SK-N-SH (cell line): Measurements from ENCODE around the gene LRCH4. TPM values are rescaled to one million over a fixed set of nuclear protein-coding genes. Genes with fewer than 3 reads are reported as not detected.

Experiments
- CTCF ChIA-PET: fragments of 300-600, 350-600 bp; formaldehyde crosslinking; extraction: SDS; loops from one replicate; lab custom pipeline; 2021; lab: Yijun Ruan, JAX
- POLR2A ChIA-PET: fragments of 350-600 bp; sonication (Branson Sonifier 250); formaldehyde crosslinking; extraction: SDS; loops from one replicate; lab custom pipeline; 2020; ENCODE audit warnings: antibody characterized with exemption, inconsistent platforms; lab: Yijun Ruan, JAX
- DNase-seq: peaks from one replicate; pipeline ENCODE4 v3.0.0; 2012
- H2AFZ ChIP-seq: fragments of 200-600 bp; sonication (generic); 2 replicates; pipeline ENCODE4 v1.8.1; 2016; ENCODE audit warnings: antibody characterized with exemption, mild to moderate bottlenecking, low read depth
- H3F3A ChIP-seq: fragments of 200-600 bp; sonication (generic); replicated peaks from 2 replicates; pipeline ENCODE3; 2016; ENCODE audit warnings: antibody characterized with exemption, mild to moderate bottlenecking; ENCODE audit not compliant: insufficient read depth
- H3K27ac ChIP-seq, 2 experiments: fragments of 200-500 bp in 1 of 2; fragments of 200-600 bp in 1 of 2; sonication (Bioruptor generic) in 1 of 2; sonication (generic), shearing (Covaris generic) in 1 of 2; 2 replicates each; pipeline versions ENCODE4 v1.5.1 to v1.6.1; 2014 to 2016; ENCODE audit warnings: low read depth in 2 of 2, inconsistent platforms in 1 of 2, low read length in 1 of 2, mild to moderate bottlenecking in 1 of 2, mixed read lengths in 1 of 2
- H3K27me3 ChIP-seq: fragments of 200-600 bp; sonication (generic), shearing (Covaris generic); 2 replicates; pipeline ENCODE4 v1.6.1; 2016; ENCODE audit warnings: mixed run types; ENCODE audit not compliant: insufficient read depth
- H3K36me3 ChIP-seq, 2 experiments: fragments of 200-500 bp in 1 of 2; fragments of 200-600 bp in 1 of 2; sonication (Bioruptor generic) in 1 of 2; sonication (generic) in 1 of 2; replicated peaks in 1 of 2; 2 replicates each; pipeline versions ENCODE3 to v1.5.1; 2014 to 2016; ENCODE audit warnings: low read length in 1 of 2, mild to moderate bottlenecking in 1 of 2; ENCODE audit not compliant: insufficient read depth in 2 of 2, control insufficient read depth in 1 of 2
- H3K4me1 ChIP-seq, 2 experiments: fragments of 200-500 bp in 1 of 2; fragments of 200-600 bp in 1 of 2; sonication (Bioruptor generic) in 1 of 2; sonication (generic), shearing (Covaris generic) in 1 of 2; 2 replicates each; pipeline versions ENCODE4 v1.5.1 to v1.6.1; 2014 to 2016; ENCODE audit warnings: low read depth in 1 of 2, low read length in 1 of 2, mixed run types in 1 of 2; ENCODE audit not compliant: insufficient read depth in 2 of 2, control insufficient read depth in 1 of 2
- H3K4me2 ChIP-seq: fragments of 200-600 bp; sonication (generic), shearing (Covaris generic); 2 replicates; pipeline ENCODE4 v1.6.1; 2017; ENCODE audit warnings: mixed run types
- H3K4me3 ChIP-seq, 2 experiments: fragments of 200-500 bp in 1 of 2; fragments of 200-600 bp in 1 of 2; sonication (Bioruptor generic) in 1 of 2; sonication (generic), shearing (Covaris generic) in 1 of 2; 2 replicates each; pipeline versions ENCODE4 v1.5.1 to v1.8.1; 2014 to 2016; ENCODE audit warnings: low read depth in 2 of 2, inconsistent platforms in 1 of 2, low read length in 1 of 2, mild to moderate bottlenecking in 1 of 2, mixed read lengths in 1 of 2, moderate library complexity in 1 of 2
- H3K79me2 ChIP-seq: fragments of 200-600 bp; sonication (generic); 2 replicates; pipeline ENCODE4 v1.8.1; 2017; ENCODE audit warnings: mild to moderate bottlenecking; ENCODE audit not compliant: insufficient read depth
- H3K9ac ChIP-seq: fragments of 200-600 bp; sonication (generic); 2 replicates; pipeline ENCODE4 v1.6.1; 2017; ENCODE audit warnings: mixed run types
- H3K9me2 ChIP-seq: fragments of 200-600 bp; sonication (generic); 2 replicates; pipeline ENCODE4 v1.6.1; 2017; ENCODE audit warnings: mixed run types
- H3K9me3 ChIP-seq: fragments of 200-600 bp; sonication (generic); 2 replicates; pipeline ENCODE4 v1.6.1; 2017; ENCODE audit warnings: mixed run types, mild to moderate bottlenecking, moderate library complexity
- H4K20me1 ChIP-seq: fragments of 200-600 bp; sonication (generic); 2 replicates; pipeline ENCODE4 v1.6.1; 2017; ENCODE audit warnings: mild to moderate bottlenecking, mixed run types; ENCODE audit not compliant: insufficient read depth
- ELF1 ChIP-seq: IDR thresholded peaks from 2 replicates; pipeline ENCODE4 v1.4.0; 2012
- EP300 ChIP-seq, 2 experiments: IDR thresholded peaks; 2 replicates each; pipeline versions ENCODE4 v1.4.0 to v1.6.1; 2012; ENCODE audit warnings: borderline replicate concordance in 1 of 2, low read depth in 1 of 2, low read length in 1 of 2
- GABPA ChIP-seq: IDR thresholded peaks from 2 replicates; pipeline ENCODE4 v1.4.0; 2012; ENCODE audit warnings: low read depth, mild to moderate bottlenecking
- NFIC ChIP-seq: IDR thresholded peaks from 2 replicates; pipeline ENCODE4 v1.4.0; 2012; ENCODE audit warnings: borderline replicate concordance
- RAD21 ChIP-seq: IDR thresholded peaks from 2 replicates; pipeline ENCODE4 v1.6.1; 2012; ENCODE audit warnings: mild to moderate bottlenecking, low read length
- RFX5 ChIP-seq: IDR thresholded peaks from 2 replicates; pipeline ENCODE4 v1.6.1; 2012; ENCODE audit warnings: mild to moderate bottlenecking, improper control_type of control experiment, low read length
- SIN3A ChIP-seq: IDR thresholded peaks from 2 replicates; pipeline ENCODE4 v1.6.1; 2012; ENCODE audit warnings: low read depth, mild to moderate bottlenecking, low read length, moderate library complexity, borderline replicate concordance
- TAF1 ChIP-seq: IDR thresholded peaks from 2 replicates; pipeline ENCODE4 v1.6.1; 2012; ENCODE audit warnings: low read depth, mild to moderate bottlenecking, low read length, moderate library complexity, borderline replicate concordance
- TCF12 ChIP-seq: IDR thresholded peaks from 2 replicates; pipeline ENCODE4 v1.4.0; 2012
- YY1 ChIP-seq: IDR thresholded peaks from 2 replicates; pipeline ENCODE4 v1.4.0; 2012; ENCODE audit warnings: low read depth, mild to moderate bottlenecking
- WGBS: methylation state at CpG from one replicate; pipeline ENCODE4 v1.1.6; 2017; ENCODE audit warnings: low lambda C conversion rate; 5-methylcytosine and 5-hydroxymethylcytosine counted together
- polyA plus RNA-seq, 3 experiments: library from polyadenylated mRNA; depleted of rRNA; stranded (reverse); fragments of >200 nt; gene quantifications; 2 replicates each; pipeline ENCODE4 v1.2.3, GENCODE V29; 2012
- TF ChIP-seq, protein P1 (sequence below): IDR thresholded peaks from 2 replicates; pipeline ENCODE4 v1.6.1; 2012; ENCODE audit warnings: mild to moderate bottlenecking, low read depth, low read length, moderate library complexity
- TF ChIP-seq, protein P2 (sequence below): fragments of 200-600 bp; sonication (generic); IDR thresholded peaks from 2 replicates; pipeline ENCODE4 v1.6.1; 2017; ENCODE audit warnings: antibody characterized with exemption, mild to moderate bottlenecking, moderate library complexity
- TF ChIP-seq, protein P3 (sequence below): IDR thresholded peaks from 2 replicates; pipeline ENCODE4 v1.4.0; 2012; ENCODE audit warnings: low read depth, borderline replicate concordance

LRCH4 gene
- polyA plus RNA-seq, 1 of the 3 experiments (the other 2 are of a cell fraction): 29.8 TPM

DNA sequence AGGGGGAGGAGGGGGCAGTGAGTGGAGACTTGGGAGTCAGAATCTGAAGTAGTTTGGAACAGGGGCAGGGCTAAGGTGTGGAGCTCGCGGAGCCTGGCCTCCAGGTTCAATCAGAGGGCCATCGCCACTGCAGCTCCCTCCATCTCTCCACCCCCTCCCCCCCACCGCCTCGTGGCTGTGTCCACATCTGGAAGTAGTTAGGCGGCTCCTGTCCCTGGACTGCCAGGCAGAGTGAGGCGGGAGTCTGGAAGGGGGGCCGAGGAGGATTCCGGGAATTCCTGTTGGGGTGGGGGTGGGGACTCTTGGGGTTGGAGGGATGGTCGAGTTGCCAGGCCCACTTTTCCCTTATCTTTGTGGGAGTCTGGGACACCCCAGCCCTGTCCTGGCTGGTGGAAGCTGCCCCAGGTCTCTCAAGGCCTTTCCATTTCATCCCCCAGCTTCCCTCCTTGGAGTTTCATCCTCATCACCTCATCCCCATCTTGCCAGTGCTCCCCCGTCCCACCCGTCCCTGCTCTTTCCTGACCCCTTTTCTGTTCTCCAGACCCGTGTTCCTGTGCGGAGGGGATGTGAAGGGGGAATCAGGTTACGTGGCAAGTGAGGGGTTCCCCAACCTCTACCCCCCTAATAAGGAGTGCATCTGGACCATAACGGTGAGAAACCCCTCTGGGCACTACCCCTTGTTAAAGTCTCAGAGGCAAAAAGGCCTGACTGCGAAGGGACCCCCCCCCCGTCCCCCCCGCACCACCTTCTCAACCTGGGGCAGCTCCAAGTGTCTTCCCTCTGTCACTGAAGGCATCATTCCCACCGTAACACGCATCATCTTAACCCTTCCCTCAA, 17.2 kb upstream of the LRCH4 start (continued):
- TF ChIP-seq, protein P1, sequence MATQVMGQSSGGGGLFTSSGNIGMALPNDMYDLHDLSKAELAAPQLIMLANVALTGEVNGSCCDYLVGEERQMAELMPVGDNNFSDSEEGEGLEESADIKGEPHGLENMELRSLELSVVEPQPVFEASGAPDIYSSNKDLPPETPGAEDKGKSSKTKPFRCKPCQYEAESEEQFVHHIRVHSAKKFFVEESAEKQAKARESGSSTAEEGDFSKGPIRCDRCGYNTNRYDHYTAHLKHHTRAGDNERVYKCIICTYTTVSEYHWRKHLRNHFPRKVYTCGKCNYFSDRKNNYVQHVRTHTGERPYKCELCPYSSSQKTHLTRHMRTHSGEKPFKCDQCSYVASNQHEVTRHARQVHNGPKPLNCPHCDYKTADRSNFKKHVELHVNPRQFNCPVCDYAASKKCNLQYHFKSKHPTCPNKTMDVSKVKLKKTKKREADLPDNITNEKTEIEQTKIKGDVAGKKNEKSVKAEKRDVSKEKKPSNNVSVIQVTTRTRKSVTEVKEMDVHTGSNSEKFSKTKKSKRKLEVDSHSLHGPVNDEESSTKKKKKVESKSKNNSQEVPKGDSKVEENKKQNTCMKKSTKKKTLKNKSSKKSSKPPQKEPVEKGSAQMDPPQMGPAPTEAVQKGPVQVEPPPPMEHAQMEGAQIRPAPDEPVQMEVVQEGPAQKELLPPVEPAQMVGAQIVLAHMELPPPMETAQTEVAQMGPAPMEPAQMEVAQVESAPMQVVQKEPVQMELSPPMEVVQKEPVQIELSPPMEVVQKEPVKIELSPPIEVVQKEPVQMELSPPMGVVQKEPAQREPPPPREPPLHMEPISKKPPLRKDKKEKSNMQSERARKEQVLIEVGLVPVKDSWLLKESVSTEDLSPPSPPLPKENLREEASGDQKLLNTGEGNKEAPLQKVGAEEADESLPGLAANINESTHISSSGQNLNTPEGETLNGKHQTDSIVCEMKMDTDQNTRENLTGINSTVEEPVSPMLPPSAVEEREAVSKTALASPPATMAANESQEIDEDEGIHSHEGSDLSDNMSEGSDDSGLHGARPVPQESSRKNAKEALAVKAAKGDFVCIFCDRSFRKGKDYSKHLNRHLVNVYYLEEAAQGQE: peak; percentile 78
- no peak for TF ChIP-seq ELF1
- TF ChIP-seq RFX5: no peak
- TF ChIP-seq YY1: 0 out of 2 replicates have a peak, but pooled peaks have one; percentile 48
- TF ChIP-seq, protein P2, sequence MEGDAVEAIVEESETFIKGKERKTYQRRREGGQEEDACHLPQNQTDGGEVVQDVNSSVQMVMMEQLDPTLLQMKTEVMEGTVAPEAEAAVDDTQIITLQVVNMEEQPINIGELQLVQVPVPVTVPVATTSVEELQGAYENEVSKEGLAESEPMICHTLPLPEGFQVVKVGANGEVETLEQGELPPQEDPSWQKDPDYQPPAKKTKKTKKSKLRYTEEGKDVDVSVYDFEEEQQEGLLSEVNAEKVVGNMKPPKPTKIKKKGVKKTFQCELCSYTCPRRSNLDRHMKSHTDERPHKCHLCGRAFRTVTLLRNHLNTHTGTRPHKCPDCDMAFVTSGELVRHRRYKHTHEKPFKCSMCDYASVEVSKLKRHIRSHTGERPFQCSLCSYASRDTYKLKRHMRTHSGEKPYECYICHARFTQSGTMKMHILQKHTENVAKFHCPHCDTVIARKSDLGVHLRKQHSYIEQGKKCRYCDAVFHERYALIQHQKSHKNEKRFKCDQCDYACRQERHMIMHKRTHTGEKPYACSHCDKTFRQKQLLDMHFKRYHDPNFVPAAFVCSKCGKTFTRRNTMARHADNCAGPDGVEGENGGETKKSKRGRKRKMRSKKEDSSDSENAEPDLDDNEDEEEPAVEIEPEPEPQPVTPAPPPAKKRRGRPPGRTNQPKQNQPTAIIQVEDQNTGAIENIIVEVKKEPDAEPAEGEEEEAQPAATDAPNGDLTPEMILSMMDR: no peak
- peak; percentile 90 to 93; a peak in 3 of 4 replicates for TF ChIP-seq EP300 (IDR thresholded peaks at IDR 0.05; ENCODE audit: borderline replicate concordance in 1 of 2, low read depth in 1 of 2, low read length in 1 of 2)
- peak; percentile 12; the same call in 1 of the 2 replicates for TF ChIP-seq RAD21
- no peak for TF ChIP-seq GABPA
- TF ChIP-seq SIN3A: peak; percentile 95
- TF ChIP-seq TCF12: peak; percentile 99
- TF ChIP-seq NFIC: no peak; the same call in none of the 2 replicates

DNA sequence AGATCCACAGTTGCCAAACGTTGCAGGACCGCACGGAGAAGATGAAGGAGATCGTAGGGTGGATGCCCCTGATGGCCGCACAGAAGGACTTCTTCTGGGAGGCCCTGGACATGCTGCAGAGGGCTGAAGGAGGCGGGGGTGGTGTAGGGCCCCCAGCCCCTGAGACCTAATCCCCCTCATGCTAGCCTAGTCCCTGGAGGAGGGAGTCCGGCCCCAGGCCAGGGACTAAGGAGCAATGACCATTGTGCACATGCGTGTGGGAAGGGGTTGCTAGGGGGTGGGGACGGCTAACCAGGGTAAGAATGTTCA, 14.8 kb upstream of the LRCH4 start:
- no peak for TF ChIP-seq TAF1
- TF ChIP-seq, protein P3, sequence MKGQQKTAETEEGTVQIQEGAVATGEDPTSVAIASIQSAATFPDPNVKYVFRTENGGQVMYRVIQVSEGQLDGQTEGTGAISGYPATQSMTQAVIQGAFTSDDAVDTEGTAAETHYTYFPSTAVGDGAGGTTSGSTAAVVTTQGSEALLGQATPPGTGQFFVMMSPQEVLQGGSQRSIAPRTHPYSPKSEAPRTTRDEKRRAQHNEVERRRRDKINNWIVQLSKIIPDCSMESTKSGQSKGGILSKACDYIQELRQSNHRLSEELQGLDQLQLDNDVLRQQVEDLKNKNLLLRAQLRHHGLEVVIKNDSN: no peak
- TF ChIP-seq, all 33 proteins: peak for 0
- peaks cover 18% of the 10 kb centered on the region for H3K79me2 ChIP-seq
- no peaks in the 10 kb centered on the region for H3K27me3 ChIP-seq
- H3K9me2 ChIP-seq: no peaks in the 10 kb centered on the region
- peak overlapping the region in 1 of 2 experiments; percentile 32; a peak in 1 of 4 replicates for H3K27ac ChIP-seq
- H3K4me1 ChIP-seq: peaks cover 10 to 25% of the 10 kb centered on the region in 2 experiments; a peak in 3 of 4 replicates
- no peak overlapping the region for H3K4me2 ChIP-seq
- peaks cover 8% of the 10 kb centered on the region for H3F3A ChIP-seq
- H3K9ac ChIP-seq: no peak overlapping the region
- no peak for DNase-seq
- ChIA-PET POLR2A (interaction anchor here (3.6 kb wide), 1 partner anchor 15 kb away, joined by 63 read pairs; the partner anchor contains the start of genes FBXO24 and LRCH4), CTCF (interaction anchor here (2.0 to 3.8 kb wide), 2 partner anchors 32 to 91 kb away, joined by 8 to 28 read pairs; no protein-coding TSS in a partner anchor)
- no peak overlapping the region for H3K4me3 ChIP-seq
- no peaks in the 10 kb centered on the region for H4K20me1 ChIP-seq
- H3K36me3 ChIP-seq: peaks cover 6 to 8% of the 10 kb centered on the region in 2 experiments
- H3K9me3 ChIP-seq: no peaks in the 10 kb centered on the region
- WGBS: 92% methylated on average over 9 of the region's 9 CpGs
- H2AFZ ChIP-seq: no peak overlapping the region
